H1 (cell line): ENCODE measurements around the gene LAMA3.

Experiments
- ATF3 ChIP-seq: IDR thresholded peaks from 2 replicates; pipeline ENCODE4 v1.6.1; 2011; ENCODE audit warnings: low read depth, mild to moderate bottlenecking, low read length; ENCODE audit not compliant: insufficient read depth
- CBX8 ChIP-seq: fragments of 300-800, 300-1000 bp; sonication (generic); IDR thresholded peaks from 2 replicates; pipeline ENCODE4 v1.7.1; 2016; ENCODE audit warnings: low read depth, low read length, borderline replicate concordance
- CREB1 ChIP-seq: IDR thresholded peaks from 2 replicates; pipeline ENCODE4 v1.6.1; 2012; ENCODE audit warnings: inconsistent platforms
- CTCF ChIP-seq, 3 experiments: IDR thresholded peaks; 1 replicate in 2 of 3; 2 replicates in 1 of 3; pipeline versions ENCODE4 v1.5.1 to v1.6.1; 2011; ENCODE audit warnings: low read length in 3 of 3, mild to moderate bottlenecking in 3 of 3, inconsistent platforms in 2 of 3, low read depth in 1 of 3, moderate library complexity in 1 of 3; ENCODE audit not compliant: insufficient read depth in 1 of 3; ENCODE audit errors: control extremely low read depth in 1 of 3
- KDM5A ChIP-seq: fragments of 200-600 bp; IDR thresholded peaks from 2 replicates; pipeline ENCODE4 v1.7.1; 2012; ENCODE audit warnings: mild to moderate bottlenecking, low read length, inconsistent platforms, mixed read lengths
- POLR2A ChIP-seq, 2 experiments: IDR thresholded peaks; 1 replicate in 1 of 2; 2 replicates in 1 of 2; pipeline ENCODE4 v1.6.1; 2011; ENCODE audit warnings: low read depth in 2 of 2, low read length in 2 of 2, mild to moderate bottlenecking in 2 of 2; ENCODE audit errors: control extremely low read depth in 1 of 2
- POLR2AphosphoS5 ChIP-seq: IDR thresholded peaks from 2 replicates; pipeline ENCODE4 v1.6.1; 2011; ENCODE audit warnings: low read depth, low read length
- RNF2 ChIP-seq: fragments of 200-900, 300-1000 bp; sonication (generic); IDR thresholded peaks from 2 replicates; pipeline ENCODE4 v1.7.1; 2016; ENCODE audit warnings: borderline replicate concordance, low read depth, mild to moderate bottlenecking, antibody characterized with exemption, low read length; ENCODE audit not compliant: poor library complexity, severe bottlenecking; ENCODE audit errors: missing control alignments
- SP4 ChIP-seq: IDR thresholded peaks from 2 replicates; pipeline ENCODE4 v1.6.1; 2012; ENCODE audit warnings: low read length, inconsistent platforms
- TAF1 ChIP-seq: IDR thresholded peaks from 2 replicates; pipeline ENCODE4 v1.6.1; 2011; ENCODE audit warnings: mild to moderate bottlenecking, low read depth, low read length
- TBP ChIP-seq: IDR thresholded peaks from 2 replicates; pipeline ENCODE4 v1.6.1; 2011; ENCODE audit warnings: low read depth, low read length, improper control_type of control experiment
- USF2 ChIP-seq: IDR thresholded peaks from 2 replicates; pipeline ENCODE4 v1.6.1; 2011; ENCODE audit warnings: low read length, improper control_type of control experiment
- ZNF274 ChIP-seq: IDR thresholded peaks from 2 replicates; pipeline ENCODE4 v1.7.0; 2012; ENCODE audit warnings: low read length, borderline replicate concordance; ENCODE audit errors: extremely low read depth
- TF ChIP-seq, protein P1 (sequence below): IDR thresholded peaks from 2 replicates; pipeline ENCODE4 v1.6.1; 2012; ENCODE audit warnings: inconsistent platforms

GRCh38 chr18:23887035-23887434, 197.8 kb downstream of the LAMA3 start:
- TF ChIP-seq CTCF (IDR thresholded peaks at IDR 0.05; ENCODE audit: control extremely low read depth in 1 of 3, insufficient read depth in 1 of 3, low read depth in 1 of 3, low read length in 3 of 3): no peak
- no peak for TF ChIP-seq ATF3
- TF ChIP-seq CREB1: no peak
- no peak for TF ChIP-seq TAF1
- no peak for TF ChIP-seq POLR2AphosphoS5
- no peak for TF ChIP-seq POLR2A (IDR thresholded peaks at IDR 0.05; ENCODE audit: control extremely low read depth in 1 of 2, low read depth in 2 of 2, low read length in 2 of 2)
- no peak for TF ChIP-seq TBP
- TF ChIP-seq ZNF274: no peak
- no peak for TF ChIP-seq USF2
- TF ChIP-seq SP4: no peak
- TF ChIP-seq RNF2: no peak
- TF ChIP-seq, protein P1, sequence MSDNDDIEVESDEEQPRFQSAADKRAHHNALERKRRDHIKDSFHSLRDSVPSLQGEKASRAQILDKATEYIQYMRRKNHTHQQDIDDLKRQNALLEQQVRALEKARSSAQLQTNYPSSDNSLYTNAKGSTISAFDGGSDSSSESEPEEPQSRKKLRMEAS: no peak
- no peak for TF ChIP-seq CBX8
- TF ChIP-seq KDM5A: no peak
